H1 (cell line): ENCODE results near the gene GRAMD4. TPM values are rescaled to one million over a fixed set of nuclear protein-coding genes. Genes with fewer than 3 reads are reported as not detected.

ENCODE experiments used
- MAX ChIP-seq: IDR thresholded peaks from 2 replicates; pipeline ENCODE4 v1.6.1; 2012; ENCODE audit warnings: inconsistent platforms
- NRF1 ChIP-seq: IDR thresholded peaks from 2 replicates; pipeline ENCODE4 v1.6.1; 2011; ENCODE audit warnings: mild to moderate bottlenecking, low read depth, low read length, improper control_type of control experiment
- PHF8 ChIP-seq: fragments of 200-600 bp; sonication (generic); conservative IDR thresholded peaks from 2 replicates; pipeline ENCODE4 v1.7.1; 2012; ENCODE audit warnings: low read depth, mild to moderate bottlenecking, inconsistent platforms, low read length, moderate library complexity
- RFX5 ChIP-seq: IDR thresholded peaks from 2 replicates; pipeline ENCODE4 v1.6.1; 2011; ENCODE audit warnings: low read depth, low read length, improper control_type of control experiment, borderline replicate concordance
- RNF2 ChIP-seq: fragments of 200-900, 300-1000 bp; sonication (generic); IDR thresholded peaks from 2 replicates; pipeline ENCODE4 v1.7.1; 2016; ENCODE audit warnings: borderline replicate concordance, low read depth, mild to moderate bottlenecking, antibody characterized with exemption, low read length; ENCODE audit not compliant: poor library complexity, severe bottlenecking; ENCODE audit errors: missing control alignments
- SRF ChIP-seq: IDR thresholded peaks from 2 replicates; pipeline ENCODE4 v1.6.1; 2011; ENCODE audit warnings: mild to moderate bottlenecking, low read depth, low read length, moderate library complexity
- polyA plus RNA-seq, 7 experiments: library from polyadenylated mRNA; depleted of rRNA in 3 of 7; stranded (reverse) in 5 of 7; unstranded in 2 of 7; fragments of >200 nt in 5 of 7; fragments of 200-250 nt in 2 of 7; gene quantifications; 1 replicate in 5 of 7; 2 replicates in 1 of 7; 4 replicates in 1 of 7; pipeline versions ENCODE4 v1.2.1 to v1.2.3, GENCODE V29; 2011 to 2013; ENCODE audit warnings: missing spikeins in 2 of 7, mixed read lengths in 2 of 7
- total RNA-seq: library from RNA; stranded (reverse); fragmentation: NEBNext Ultra II Directional; extraction: Animal tissue kit (Norgen Biotek cat#: 25700); gene quantifications from 2 replicates; pipeline ENCODE4 v1.2.1, GENCODE V29; 2021

GRAMD4 gene
- total and polyA plus RNA-seq, 2 of the 8 experiments (the other 6 are each of a cell fraction or from before 2014, with no cell fraction given) = 7.9 to 25.6 TPM

- no peak for TF ChIP-seq SRF
- no peak for TF ChIP-seq RFX5
- no peak for TF ChIP-seq MAX
- no peak for TF ChIP-seq PHF8
- TF ChIP-seq RNF2 = no peak
- TF ChIP-seq NRF1 = no peak
These were observed 6.6 kb upstream of the GRAMD4 start (continued) for GRCh38 chr22:46613606-46614021.
